LNCaP clone FGC (cell line): ENCODE measurements around the gene MCHR1.

ENCODE experiments used
- DNase-seq: peaks from one replicate; pipeline ENCODE4 v3.0.0-alpha.2; 2011; ENCODE audit warnings: low read depth
- H3K4me3 ChIP-seq: 2 replicates; pipeline ENCODE4 v1.5.1; 2011; ENCODE audit warnings: mild to moderate bottlenecking, low read depth, low read length, control low read depth
- CTCF ChIP-seq: IDR thresholded peaks from 2 replicates; pipeline ENCODE4 v1.5.1; 2012; ENCODE audit warnings: mild to moderate bottlenecking; ENCODE audit not compliant: control insufficient read depth, insufficient read depth; ENCODE audit errors: extremely low read depth

Gene MCHR1

DNA sequence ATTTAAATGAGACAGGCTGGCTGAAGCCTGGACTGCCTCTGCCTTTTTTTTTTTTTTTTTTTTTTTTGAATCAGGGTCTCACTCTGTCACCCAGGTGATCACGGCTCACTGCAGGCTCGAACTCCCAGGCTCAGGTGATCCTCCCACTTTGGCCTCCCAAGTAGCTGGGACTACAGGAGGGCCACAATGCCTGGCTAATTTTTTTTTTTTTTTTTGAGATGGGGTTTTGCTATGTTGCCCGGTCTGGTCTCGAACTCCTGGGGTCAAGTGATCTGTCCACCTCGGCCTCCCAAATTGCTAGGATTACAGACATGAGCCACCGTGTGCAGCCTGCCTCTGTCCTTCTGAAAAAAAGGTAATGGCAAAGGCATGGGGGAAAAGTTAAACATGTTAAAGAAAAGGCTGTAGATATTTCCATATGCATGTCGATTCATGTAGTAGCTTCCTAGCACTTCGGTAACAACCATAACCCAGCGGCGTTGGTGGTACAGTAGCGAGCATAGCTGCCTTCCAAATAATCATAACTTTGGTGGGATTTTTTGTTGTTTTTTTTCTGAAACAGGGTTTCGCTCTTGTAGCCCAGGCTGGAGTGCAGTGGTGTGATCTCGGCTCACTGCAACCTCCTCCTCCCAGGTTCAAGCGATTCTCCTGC, 48.8 kb downstream of the MCHR1 start:
- no peak overlapping the region for H3K4me3 ChIP-seq

DNA sequence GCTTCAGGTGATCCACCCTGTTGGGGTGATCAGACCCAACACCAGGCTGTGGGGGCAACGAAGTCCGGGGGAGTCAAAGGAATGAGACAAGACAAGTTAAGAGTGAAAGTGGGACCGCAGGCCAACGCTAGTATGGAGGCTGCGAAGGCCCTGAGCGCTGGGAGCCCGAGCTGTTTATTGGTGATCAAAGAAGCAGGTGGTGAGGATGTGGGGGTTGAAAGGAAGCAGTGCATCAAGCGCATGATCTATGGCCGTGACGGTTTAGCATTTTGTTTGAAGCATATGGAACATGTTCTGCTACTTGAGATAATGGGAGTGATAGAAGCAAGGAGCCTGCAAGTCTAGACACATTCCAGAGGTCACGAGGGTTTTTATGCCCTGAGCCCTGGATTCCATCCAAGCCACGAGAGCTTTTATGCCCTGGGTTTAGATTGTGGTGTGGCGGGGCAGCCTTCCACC, 49.5 kb downstream of the MCHR1 start:
- no peak for DNase-seq
- H3K4me3 ChIP-seq, result no peak overlapping the region
- TF ChIP-seq CTCF, result no peak

More for the DNA sequence above, 48.8 kb downstream of the MCHR1 start:
- no peak for TF ChIP-seq CTCF
- no peak for DNase-seq

DNA sequence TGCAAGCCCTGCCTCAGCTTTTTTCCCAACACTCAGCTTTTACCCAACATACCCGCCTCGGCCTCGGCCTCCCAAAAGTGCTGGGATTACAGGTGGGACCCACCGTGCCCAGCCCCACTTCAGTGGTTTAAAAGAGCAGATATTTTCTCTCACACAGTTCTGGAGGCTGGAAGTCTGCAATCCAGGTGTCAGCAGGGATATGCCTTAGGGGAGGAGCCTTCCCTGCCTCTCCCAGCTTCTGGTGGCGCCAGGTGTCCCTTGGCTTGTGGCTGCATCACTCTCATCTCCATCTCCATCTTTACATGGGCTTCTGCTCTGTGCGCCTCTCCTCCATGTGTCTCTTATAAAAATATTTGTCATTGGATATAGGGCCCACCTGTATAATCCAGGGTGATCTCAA, 50.0 kb downstream of the MCHR1 start:
- no peak overlapping the region for H3K4me3 ChIP-seq
- DNase-seq, result no peak

More for the DNA sequence above, 50.0 kb downstream of the MCHR1 start:
- no peak for TF ChIP-seq CTCF
